T-helper 2 cell treated with Interferon-gamma antibody and Interleukin-4, amounts not matched to agents 5 μg/mL and 100 μg/mL, for 36 hours (primary cell): ENCODE measurements around the gene NADK2.
"Not testable (repeated sequence)": the region's sequence is repeated elsewhere in the genome, so short reads cannot be mapped to it uniquely, and the experiment has no call there.

Experiments
- DNase-seq: peaks from one replicate; pipeline ENCODE4 v3.0.0; 2021; ENCODE audit warnings: low spot score
- H3K27ac Mint-ChIP-seq: one replicate; pipeline ENCODE4 v1.8.0; 2021; ENCODE audit warnings: mild to moderate bottlenecking, mixed read lengths
- H3K27me3 Mint-ChIP-seq: one replicate; pipeline ENCODE4 v1.8.0; 2021; ENCODE audit warnings: low read depth, mixed read lengths
- H3K36me3 Mint-ChIP-seq: one replicate; pipeline ENCODE4 v1.8.0; 2021; ENCODE audit warnings: low read depth, mixed read lengths
- H3K4me1 Mint-ChIP-seq: one replicate; pipeline ENCODE4 v1.8.0; 2021; ENCODE audit warnings: low read depth, mixed read lengths
- H3K4me3 Mint-ChIP-seq: one replicate; pipeline ENCODE4 v1.8.0; 2022; ENCODE audit warnings: mild to moderate bottlenecking, moderate library complexity, mixed read lengths
- H3K9me3 Mint-ChIP-seq: one replicate; pipeline ENCODE4 v1.8.0; 2021; ENCODE audit warnings: mixed read lengths

The NADK2 gene

DNA sequence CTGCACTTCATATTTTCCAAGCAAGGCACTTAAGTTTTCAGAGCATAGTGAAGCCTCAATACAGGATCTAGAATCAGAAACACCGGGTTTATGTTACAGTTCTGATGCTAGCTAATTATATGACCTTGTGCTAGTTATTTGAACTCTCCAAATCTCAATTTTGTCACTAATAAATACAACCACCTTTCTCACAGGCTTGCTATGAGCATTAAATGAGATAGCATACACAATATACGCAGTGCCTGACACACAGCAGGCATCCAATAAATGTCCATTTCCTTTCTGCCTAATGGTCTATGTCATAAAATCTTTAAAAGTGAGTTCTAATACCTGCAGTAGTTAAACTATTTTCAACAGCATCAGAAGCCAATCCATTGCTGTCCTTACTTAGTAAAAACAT lies 32.9 kb downstream of the NADK2 start:
- no peak overlapping the region for H3K27ac Mint-ChIP-seq
- H3K36me3 Mint-ChIP-seq, result peaks cover 15% of the 10 kb centered on the region
- no peaks in the 10 kb centered on the region for H3K9me3 Mint-ChIP-seq
- no peaks in the 10 kb centered on the region for H3K4me1 Mint-ChIP-seq
- no peaks in the 10 kb centered on the region for H3K27me3 Mint-ChIP-seq
- DNase-seq, result no peak
- no peak overlapping the region for H3K4me3 Mint-ChIP-seq

DNA sequence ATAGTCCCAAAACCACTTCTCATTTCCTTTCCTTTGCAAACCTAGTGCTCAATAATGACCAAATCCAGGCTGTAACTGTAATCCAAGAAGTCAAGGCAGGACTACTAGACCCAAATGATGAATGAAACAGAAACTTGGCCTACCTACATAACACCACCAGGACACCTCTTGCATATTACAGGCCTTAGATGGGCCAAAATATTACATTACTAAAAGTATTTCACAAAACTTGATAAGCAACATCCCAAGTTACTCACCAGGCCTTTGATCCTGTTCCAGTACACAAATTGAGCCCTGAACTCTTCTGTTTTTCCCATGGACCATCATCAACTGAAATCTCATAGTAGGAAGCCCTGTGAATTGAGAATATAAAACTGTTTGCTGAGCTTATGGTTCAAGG lies 34.8 kb downstream of the NADK2 start:
- no peak overlapping the region for H3K4me3 Mint-ChIP-seq
- H3K27ac Mint-ChIP-seq, result no peak overlapping the region
- peaks cover 11% of the 10 kb centered on the region for H3K36me3 Mint-ChIP-seq
- H3K27me3 Mint-ChIP-seq, result no peaks in the 10 kb centered on the region
- no peaks in the 10 kb centered on the region for H3K9me3 Mint-ChIP-seq
- H3K4me1 Mint-ChIP-seq, result no peaks in the 10 kb centered on the region
- DNase-seq, result no peak

DNA sequence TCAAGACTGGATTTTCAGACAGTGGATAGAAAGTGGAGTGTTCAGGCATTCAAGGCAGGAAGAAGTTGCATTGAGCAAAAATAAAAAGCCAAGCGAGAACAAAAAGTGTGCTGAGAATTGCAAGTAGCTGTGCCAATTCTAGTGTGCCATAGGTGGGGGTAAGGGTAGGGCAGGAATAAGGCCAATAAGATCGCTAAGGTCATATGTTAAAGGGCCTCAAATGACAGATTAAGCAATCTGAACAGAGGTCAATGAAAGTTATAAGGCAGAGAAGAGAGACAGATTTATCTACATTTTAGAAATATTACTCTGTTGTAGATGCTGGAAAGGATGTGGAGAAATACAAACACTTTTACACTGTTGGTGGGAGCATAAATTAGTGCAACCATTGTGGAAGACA lies 36.4 kb downstream of the NADK2 start:
- H3K36me3 Mint-ChIP-seq, result peaks cover 11% of the 10 kb centered on the region

DNA sequence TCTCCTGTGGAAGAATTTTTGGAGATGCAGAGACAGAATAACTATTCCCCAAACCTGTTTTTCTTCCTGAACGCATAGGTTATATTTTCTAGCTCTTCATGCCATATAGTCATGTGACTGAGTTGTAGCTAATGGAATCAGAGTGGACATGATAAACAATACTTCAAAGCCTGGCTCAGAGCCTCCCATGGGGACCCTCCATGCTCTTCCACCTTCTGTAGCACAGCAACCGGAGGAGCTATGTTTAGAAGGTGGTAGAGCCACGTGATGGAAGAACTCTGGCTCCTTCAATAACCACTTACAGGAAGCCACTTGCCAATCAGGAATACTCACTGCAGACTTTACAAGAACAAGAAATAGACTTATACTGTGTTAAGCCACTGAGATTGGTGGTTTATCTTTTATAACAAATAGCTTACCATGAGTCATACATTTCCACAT lies 39.2 kb downstream of the NADK2 start:
- no peak for DNase-seq
- no peak overlapping the region for H3K27ac Mint-ChIP-seq
- peaks cover 11% of the 10 kb centered on the region for H3K36me3 Mint-ChIP-seq

More for the DNA sequence above, 36.4 kb downstream of the NADK2 start:
- Mint-ChIP-seq H3K27me3 (no peaks in the 10 kb centered on the region), H3K4me3 (no peak overlapping the region), H3K27ac (no peak overlapping the region), H3K9me3 (no peaks in the 10 kb centered on the region), H3K4me1 (no peaks in the 10 kb centered on the region)
- DNase-seq, result no peak

DNA sequence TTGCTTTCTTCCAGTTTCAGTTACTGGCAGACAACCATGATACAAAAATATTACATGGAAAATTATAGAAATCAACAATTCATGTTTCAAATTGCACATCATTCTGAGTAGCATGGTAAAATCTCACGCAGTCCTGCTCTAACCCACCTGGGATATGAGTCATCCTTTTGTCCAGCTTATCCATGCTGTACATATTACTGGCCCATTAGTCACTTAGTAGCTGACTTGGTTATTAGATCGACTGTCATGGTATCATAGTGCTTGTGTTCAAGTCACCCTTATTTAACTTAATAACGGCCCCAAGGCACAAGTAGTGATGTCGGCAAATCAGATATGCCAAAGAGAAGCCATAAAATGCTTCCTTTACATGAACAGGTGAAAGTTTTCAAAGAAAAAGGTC lies 41.2 kb downstream of the NADK2 start:
- Mint-ChIP-seq H3K27ac (no peak overlapping the region), H3K4me3 (no peak overlapping the region), H3K9me3 (no peaks in the 10 kb centered on the region), H3K27me3 (no peaks in the 10 kb centered on the region), H3K36me3 (peaks cover 10% of the 10 kb centered on the region), H3K4me1 (no peaks in the 10 kb centered on the region)
- no peak for DNase-seq

More for the DNA sequence above, 39.2 kb downstream of the NADK2 start:
- H3K27me3 Mint-ChIP-seq, result no peaks in the 10 kb centered on the region
- H3K4me3 Mint-ChIP-seq, result no peak overlapping the region
- H3K4me1 Mint-ChIP-seq, result no peaks in the 10 kb centered on the region
- no peaks in the 10 kb centered on the region for H3K9me3 Mint-ChIP-seq

DNA sequence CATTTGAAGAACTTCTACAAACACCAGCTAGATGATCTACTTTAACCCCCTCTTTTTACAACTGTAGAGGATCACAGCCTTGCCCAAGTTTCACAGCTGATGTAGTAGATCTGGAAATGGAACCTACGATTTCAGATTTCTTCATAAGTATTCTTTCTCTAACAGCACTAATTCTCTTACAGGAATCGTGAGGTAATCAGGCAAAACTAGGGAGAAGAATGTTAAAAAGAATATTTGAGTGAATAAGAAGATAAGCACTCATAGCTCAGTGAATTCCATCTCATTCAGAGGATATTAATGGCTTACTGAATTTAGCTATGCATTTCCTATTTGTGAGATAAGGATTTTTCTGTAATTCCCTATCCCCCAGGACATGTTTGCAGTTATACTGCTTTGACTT lies 42.1 kb downstream of the NADK2 start:
- no peaks in the 10 kb centered on the region for H3K4me1 Mint-ChIP-seq
- H3K4me3 Mint-ChIP-seq, result no peak overlapping the region
- no peaks in the 10 kb centered on the region for H3K9me3 Mint-ChIP-seq
- no peak for DNase-seq
- H3K36me3 Mint-ChIP-seq, result peaks cover 10% of the 10 kb centered on the region
- H3K27me3 Mint-ChIP-seq, result no peaks in the 10 kb centered on the region
- no peak overlapping the region for H3K27ac Mint-ChIP-seq

DNA sequence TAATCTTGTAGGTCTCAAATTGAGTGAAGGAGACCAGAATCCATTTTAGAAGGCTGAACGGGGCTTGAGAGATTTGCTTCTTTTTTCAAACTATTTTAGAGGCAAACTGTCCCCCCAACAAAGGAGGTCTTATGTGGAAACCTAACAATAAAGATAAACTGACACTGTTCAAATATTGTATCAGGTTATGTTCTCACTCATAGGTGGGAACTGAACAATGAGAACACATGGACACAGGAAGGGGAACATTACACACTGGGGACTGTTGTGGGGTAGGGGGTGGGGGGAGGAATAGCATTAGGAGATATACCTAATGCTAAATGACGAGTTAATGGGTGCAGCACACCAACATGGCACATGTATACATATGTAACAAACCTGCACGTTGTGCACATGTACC lies 42.9 kb downstream of the NADK2 start:
- not testable (repeated sequence) for H3K4me1 Mint-ChIP-seq, H3K27me3 Mint-ChIP-seq

DNA sequence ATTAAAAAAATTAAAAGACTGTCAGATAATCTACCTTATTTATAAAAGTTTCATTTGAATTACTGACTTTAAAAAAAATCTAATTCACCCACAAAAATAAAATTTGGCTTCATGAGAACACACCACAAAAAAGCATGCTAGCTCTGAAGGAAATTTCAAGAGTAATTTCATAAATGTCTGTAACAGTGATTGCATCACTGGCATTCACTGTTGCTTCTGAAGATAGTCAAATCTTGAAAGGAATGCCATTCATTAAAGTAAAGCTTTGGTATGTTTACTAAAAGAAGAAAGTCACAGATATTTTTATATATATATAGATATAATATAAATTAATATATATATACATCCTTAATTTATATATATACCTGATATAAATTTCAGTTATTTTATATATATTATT lies 43.4 kb downstream of the NADK2 start:
- DNase-seq, result no peak
- H3K36me3 Mint-ChIP-seq, result peaks cover 12% of the 10 kb centered on the region
- no peak overlapping the region for H3K27ac Mint-ChIP-seq
- no peaks in the 10 kb centered on the region for H3K4me1 Mint-ChIP-seq
- H3K4me3 Mint-ChIP-seq, result no peak overlapping the region
- H3K9me3 Mint-ChIP-seq, result no peaks in the 10 kb centered on the region
- no peaks in the 10 kb centered on the region for H3K27me3 Mint-ChIP-seq

More for the DNA sequence above, 42.9 kb downstream of the NADK2 start:
- peaks cover 10% of the 10 kb centered on the region for H3K36me3 Mint-ChIP-seq
- not testable (repeated sequence) for H3K4me3 Mint-ChIP-seq, DNase-seq, H3K9me3 Mint-ChIP-seq, H3K27ac Mint-ChIP-seq

DNA sequence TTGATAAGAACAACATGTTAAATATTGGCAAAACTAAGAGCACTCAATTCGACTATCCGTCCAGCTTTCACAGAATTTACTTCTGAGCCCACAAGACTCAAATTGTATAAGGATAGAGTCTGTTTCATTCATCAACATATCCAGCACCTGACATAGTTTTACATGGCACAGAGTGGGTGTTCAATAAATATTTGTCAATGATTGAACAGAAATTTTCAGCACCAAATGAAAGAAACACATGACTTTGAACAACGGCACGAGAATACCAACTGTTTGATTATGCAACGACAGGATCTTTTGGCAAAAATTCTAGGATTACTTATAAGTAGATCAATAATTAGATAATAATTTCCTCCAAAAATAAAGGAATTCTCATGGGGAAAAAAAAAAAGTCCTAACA lies 48.0 kb downstream of the NADK2 start:
- Mint-ChIP-seq H3K27ac (no peak overlapping the region), H3K4me1 (no peaks in the 10 kb centered on the region), H3K27me3 (no peaks in the 10 kb centered on the region), H3K4me3 (no peak overlapping the region), H3K36me3 (peaks cover 32% of the 10 kb centered on the region), H3K9me3 (no peaks in the 10 kb centered on the region)
- no peak for DNase-seq

DNA sequence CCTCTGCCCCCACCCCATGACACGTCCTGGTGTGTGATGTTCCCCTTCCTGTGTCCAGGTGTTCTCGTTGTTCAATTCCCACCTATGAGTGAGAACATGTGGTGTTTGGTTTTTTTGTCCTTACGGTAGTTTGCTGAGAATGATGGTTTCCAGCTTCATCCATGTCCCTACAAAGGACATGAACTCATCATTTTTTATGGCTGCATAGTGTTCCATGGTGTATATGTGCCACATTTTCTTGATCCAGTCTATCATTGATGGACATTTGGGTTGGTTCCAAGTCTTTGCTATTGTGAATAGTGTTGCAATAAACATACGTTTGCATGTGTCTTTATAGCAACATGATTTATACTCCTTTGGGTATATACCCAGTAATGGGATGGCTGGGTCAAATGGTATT lies 57.3 kb downstream of the NADK2 start:
- DNase-seq, H3K27me3 Mint-ChIP-seq, H3K4me1 Mint-ChIP-seq, H3K9me3 Mint-ChIP-seq, H3K27ac Mint-ChIP-seq, H3K4me3 Mint-ChIP-seq: not testable (repeated sequence)
- H3K36me3 Mint-ChIP-seq, result peaks cover 72% of the 10 kb centered on the region

DNA sequence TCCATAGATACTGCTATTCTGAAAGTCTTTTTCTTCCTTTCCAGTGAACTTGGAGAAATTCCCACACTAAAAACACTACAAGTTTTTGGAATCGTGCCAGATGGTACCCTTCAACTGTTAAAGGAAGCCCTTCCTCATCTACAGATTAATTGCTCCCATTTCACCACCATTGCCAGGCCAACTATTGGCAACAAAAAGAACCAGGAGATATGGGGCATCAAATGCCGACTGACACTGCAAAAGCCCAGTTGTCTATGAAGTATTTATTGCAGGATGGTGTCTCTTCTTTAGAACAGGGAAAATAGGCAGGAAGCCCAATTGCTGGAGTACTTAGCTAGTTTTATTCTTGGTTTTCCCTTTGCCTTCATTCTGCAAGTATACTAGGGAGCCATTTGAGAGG lies 60.0 kb downstream of the NADK2 start:
- Mint-ChIP-seq H3K27me3 (no peaks in the 10 kb centered on the region), H3K36me3 (peaks cover 66% of the 10 kb centered on the region), H3K4me1 (no peaks in the 10 kb centered on the region), H3K27ac (no peak overlapping the region), H3K4me3 (no peak overlapping the region), H3K9me3 (no peaks in the 10 kb centered on the region)
- DNase-seq, result no peak

DNA sequence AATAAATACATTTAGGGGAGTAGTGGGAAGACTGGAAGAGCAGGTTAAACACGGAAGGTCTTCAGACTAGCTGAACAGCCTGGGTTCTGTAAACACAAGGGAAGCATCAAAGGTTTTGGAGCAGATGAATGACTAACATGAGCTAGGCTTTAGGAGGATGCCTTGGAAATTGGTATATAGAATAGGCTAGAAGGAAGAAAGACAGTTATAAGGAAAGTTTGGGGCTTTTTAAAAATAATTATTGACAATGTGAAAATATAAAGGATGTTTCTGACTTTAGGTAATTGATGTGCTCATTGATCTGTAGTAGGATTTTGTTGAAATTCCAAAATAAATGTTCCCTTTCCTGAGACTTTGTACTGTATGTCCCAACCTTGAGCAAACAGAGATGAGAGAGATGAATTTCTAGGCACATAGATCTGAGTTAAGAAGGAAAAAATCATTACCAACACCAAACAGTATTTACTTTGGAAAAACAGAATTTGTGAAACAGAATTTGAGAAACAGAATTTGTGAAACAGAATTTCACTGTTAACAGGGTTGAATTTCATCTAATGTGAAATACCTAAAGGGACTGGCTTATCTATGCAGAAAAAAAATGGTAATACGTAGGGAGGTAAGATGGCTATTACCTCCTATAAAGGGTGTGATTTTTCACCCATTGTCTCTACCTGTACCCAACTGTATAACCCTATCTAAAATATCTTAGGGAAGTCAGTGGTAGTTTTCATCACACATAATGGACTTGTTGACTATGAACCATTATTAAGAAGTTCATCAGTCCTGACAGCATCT lies 61.0 kb downstream of the NADK2 start:
- H3K27ac Mint-ChIP-seq, result no peak overlapping the region
- H3K4me3 Mint-ChIP-seq, result no peak overlapping the region
- H3K9me3 Mint-ChIP-seq, result no peaks in the 10 kb centered on the region
- no peak for DNase-seq
- no peaks in the 10 kb centered on the region for H3K27me3 Mint-ChIP-seq
- H3K36me3 Mint-ChIP-seq, result peaks cover 61% of the 10 kb centered on the region
- H3K4me1 Mint-ChIP-seq, result no peaks in the 10 kb centered on the region

DNA sequence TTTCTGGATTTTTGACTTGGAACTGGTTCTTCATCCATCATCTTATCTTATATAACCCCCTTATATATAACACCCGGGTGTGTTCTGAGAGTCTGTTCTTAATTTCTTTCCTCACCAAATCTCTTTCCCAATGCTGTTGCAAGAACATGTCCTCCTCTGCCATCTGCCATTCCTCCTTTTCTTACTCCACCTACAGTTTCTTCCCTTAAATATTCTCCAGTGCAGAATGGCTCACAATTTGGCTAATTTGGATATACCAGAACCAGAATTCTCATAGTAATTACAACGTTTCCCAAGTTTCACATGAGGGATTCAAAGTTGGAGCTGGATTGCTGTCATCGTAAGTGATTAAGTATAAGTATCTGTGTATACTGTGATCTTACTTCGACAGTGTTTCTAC lies 61.8 kb downstream of the NADK2 start:
- Mint-ChIP-seq H3K4me1 (peaks cover 2% of the 10 kb centered on the region), H3K9me3 (no peaks in the 10 kb centered on the region), H3K27ac (no peak overlapping the region), H3K36me3 (peaks cover 60% of the 10 kb centered on the region), H3K4me3 (no peak overlapping the region), H3K27me3 (no peaks in the 10 kb centered on the region)
- DNase-seq, result no peak

DNA sequence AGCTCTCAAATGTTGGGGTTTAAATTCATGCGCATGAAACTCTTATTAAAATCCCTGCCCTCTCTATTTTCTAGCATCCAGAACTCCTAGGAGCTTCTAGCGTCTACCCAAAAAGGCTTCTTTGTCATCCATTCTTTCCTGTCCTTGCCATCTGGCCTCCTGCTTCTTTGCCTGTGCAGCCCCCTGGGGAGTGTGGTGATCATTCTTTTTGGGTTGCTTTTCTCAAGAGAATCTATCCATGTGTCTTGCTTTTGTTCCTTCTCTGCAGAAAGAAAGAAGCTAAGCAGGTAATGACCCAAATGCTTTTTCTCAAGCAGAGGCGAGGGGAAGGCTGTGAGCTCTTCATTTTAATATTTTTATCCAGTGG lies 63.2 kb downstream of the NADK2 start:
- no peak for DNase-seq
- Mint-ChIP-seq H3K4me3 (no peak overlapping the region), H3K36me3 (peaks cover 65% of the 10 kb centered on the region), H3K4me1 (peaks cover 4% of the 10 kb centered on the region), H3K27ac (no peak overlapping the region), H3K9me3 (no peaks in the 10 kb centered on the region), H3K27me3 (no peaks in the 10 kb centered on the region)
